ENCODE results near the gene CFAP141.
"Not testable (repeated sequence)": the region's sequence is repeated elsewhere in the genome, so short reads cannot be mapped to it uniquely, and the experiment has no call there.

CFAP141 gene

GRCh38 chr1:154206196-154206595 lies at the start of gene CFAP141:
TSS of gene CFAP141 (minus strand) at chr1:154206333. CDS start at chr1:154206307, 26 bp downstream.
- DNase-seq = no peak

DNA sequence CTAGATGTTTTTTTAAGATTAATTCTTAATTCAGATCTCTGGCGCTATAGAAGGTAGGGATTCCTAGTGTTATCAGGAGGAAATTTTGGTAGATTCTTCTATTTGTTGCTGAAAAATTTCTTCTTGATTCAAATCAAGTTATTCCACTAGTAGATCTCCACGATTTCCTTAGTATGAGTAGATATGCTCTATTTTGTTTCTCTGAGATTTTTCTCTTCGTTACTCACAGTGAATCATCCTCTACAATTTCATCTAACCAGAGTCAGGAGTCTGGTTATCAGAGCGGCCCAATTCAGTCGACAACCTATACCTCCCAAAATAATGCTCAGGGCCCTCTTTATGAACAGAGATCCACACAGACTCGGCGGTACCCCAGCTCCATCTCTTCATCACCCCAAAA lies 47.5 kb upstream of the CFAP141 start:
- DNase-seq = no peak

DNA sequence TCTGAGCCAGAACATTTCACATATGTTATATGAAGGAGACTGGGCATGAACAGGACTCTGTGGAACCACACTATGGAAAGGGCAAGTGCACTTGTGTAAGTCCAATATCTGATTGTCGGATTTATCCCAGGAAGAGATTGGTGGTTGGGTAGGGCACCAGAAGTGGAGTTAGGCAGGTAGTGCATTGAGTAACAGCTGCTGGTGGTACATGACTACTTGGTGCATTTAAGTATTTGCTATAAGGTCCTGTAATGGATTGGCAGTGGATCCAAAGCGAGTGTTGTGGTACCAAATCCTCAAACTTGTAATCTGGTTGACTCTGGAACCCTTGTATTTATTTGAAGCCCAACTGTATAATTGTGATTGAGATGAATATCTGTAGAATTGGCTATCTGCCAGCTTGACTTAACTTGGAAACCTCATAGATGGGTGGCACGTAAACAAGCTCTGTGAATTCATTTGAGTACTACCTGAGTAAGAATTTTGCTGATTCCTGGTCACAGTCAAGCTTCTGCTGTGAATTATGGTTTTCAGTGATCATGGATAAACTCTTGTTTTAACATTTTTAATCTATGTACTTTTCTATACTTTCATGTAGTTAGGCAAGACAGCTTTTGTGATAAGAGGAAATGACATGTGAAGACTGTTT lies 35.7 kb upstream of the CFAP141 start:
- DNase-seq = no peak

DNA sequence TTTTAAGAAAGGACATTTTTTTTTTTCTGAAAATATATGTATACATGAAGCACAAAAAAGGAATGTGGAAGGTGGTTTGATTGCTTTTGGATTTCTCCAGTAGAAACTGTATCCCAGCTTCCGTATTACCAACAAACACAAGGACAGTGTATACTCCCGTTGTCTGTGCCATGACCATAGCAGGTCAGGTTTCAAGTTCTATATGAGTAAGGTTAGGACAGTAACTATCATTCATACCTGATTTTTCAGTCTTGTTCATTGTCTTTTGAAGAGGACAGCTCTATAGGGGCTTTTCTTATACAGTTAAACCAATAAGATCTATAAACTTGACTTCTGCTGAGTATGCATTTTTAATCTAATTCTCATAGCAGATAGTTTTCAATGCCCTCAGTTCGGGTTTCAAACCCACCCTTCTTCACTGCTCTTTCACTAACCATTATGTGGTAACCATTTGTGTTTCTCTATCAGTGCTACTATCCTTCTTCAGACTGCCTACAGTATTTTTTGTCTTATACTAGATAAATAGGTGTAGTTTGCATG lies 34.2 kb upstream of the CFAP141 start:
- no peak for DNase-seq

GRCh38 chr1:154239491-154239890 lies 33.4 kb upstream of the CFAP141 start:
- no peak for DNase-seq

DNA sequence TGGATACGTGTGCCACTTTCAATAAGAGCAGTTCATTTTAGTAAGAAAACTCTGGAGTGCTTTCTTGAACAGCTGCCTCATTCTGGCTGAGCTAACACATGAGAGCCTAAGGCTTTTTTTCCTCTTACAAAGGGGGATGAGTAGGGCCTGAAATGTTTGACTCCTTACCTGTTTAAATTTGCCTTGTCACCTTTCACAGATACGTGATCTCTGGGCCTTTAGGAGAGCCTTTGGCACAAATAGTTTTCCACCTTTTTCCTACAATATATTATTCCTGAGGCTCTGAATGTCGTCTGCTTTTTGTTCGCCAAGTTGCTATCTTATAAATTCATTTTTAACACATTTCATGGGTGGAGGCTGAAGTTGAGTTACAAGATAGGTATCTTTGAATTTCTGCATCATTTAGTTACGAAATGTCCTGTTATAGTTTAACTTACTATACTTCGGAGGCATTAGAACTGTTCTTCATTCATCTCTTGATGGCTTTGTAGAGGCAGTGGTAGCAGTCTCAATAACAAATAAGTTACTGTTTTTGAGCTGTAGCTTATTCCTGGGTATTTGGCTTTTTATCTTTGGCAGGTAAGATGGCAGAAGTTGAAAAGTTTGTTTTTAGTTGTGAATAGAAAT lies 31.9 kb upstream of the CFAP141 start:
- DNase-seq = no peak

DNA sequence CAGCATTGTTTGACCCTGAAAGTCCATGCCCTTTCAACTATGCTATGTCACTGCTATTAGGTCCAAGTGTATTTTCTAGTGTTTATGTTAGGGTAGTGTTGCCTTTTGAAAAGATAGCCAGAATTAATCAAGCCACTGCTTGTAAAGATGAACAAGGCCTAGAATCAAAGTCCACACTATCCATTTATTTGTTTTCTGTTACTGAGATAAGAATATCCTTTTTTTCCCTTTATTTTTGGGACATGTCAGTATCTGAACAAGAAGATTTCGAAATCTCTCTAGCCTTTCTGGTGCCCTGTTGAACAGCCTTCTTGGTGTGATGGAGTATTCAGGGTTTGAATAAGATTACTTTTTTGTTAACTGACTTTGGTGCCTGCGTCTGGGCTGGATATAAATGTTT lies 31.3 kb upstream of the CFAP141 start:
- no peak for DNase-seq

GRCh38 chr1:154236855-154237254 lies 30.7 kb upstream of the CFAP141 start:
- DNase-seq = no peak

GRCh38 chr1:154233127-154233526 lies 27.0 kb upstream of the CFAP141 start:
- DNase-seq = not testable (repeated sequence)

DNA sequence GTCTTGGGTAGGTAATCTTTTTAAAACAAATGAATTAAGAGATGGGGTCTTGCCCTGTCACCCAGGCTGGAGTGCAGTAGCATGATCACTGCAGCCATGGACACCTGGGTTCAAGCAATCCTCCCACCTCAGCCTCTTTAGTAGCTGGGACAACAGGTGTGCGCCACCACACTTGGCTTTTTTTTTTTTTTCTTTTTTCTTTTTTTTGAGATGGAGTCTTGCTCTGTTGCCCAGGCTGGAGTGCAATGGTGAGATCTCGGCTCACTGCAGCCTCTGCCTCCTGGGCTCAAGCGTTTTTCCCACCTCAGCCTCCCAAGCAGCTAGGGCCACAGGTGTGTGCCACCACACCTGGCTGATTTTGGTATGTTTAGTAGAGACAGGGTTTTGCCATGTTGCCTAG lies 25.0 kb upstream of the CFAP141 start:
- not testable (repeated sequence) for DNase-seq

DNA sequence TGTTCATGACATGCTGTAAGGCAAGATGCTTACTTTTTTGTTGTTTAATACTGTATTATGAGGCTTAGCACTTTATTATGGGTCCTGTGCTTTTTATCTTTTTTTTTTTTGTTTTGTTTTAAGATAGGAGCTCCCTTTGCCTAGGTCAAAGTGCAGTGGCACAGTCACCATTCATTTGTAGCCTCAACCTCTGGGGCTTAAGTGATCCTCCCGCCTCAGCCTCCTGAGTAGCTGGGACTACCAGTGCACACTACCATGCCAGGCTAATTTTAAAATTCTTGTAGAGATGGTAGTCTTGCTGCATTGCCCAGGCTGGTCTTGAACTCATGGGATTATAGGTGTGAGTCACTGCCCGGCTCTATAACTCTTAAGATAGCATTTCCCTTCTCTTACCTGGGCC lies 19.2 kb upstream of the CFAP141 start:
- no peak for DNase-seq

DNA sequence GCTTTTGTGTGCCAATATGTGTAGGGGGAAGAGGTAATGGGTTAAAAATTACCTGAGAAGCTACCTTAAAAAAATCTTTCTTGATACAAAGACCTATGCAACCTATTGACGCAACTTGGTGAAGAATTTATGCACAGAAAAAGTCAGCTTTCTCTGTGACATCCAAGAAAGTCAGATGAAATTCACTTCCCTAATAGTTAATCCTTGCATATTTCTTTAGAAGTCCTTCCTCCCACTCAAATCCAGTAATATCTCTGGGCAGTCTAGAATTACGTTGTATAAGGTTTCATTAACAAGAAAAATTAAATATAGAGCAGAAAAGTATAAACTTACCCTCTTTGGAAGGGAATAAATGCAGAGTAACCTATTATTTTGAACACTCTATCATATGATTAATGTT lies 17.5 kb upstream of the CFAP141 start:
- no peak for DNase-seq

DNA sequence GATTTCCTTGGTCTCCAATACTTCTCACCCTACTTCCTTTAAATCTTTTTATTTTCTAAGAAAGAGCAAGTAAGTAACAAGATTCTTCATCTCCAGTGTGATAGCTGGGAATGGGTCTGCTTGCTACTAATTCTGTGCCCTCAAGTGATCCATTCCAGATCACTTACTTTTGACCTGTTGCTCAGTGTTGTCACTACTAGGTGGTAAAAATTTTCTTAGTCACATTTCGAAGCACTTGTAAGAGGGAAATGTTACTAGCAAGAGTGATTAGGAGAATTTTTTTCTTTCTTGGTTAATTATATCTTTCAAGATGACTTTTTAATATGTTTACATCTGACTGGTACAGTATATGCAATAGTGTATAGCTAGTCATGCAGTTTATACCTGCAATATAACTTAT lies 16.8 kb upstream of the CFAP141 start:
- DNase-seq = no peak

DNA sequence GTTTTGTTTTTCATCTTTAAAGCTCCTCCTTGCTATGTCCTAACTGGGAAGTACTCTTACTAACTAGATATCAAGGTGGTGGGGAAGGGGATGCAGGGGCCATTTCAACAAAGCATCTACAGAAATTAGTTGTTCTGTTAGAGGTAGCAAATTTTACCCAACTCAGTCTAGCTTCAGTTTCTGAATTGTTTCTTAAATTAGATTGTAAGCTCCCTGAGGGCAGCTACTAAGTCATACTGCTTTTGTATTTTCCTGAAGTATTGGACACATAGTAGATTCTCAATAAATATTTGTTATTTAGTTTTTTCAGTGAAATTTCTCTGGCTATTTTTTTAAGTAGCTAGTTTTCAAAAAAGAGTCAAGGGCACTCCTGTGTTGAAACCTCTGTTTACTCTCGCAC lies 16.4 kb upstream of the CFAP141 start:
- DNase-seq = no peak

GRCh38 chr1:154221278-154222001 lies 15.3 kb upstream of the CFAP141 start:
- DNase-seq = no peak

DNA sequence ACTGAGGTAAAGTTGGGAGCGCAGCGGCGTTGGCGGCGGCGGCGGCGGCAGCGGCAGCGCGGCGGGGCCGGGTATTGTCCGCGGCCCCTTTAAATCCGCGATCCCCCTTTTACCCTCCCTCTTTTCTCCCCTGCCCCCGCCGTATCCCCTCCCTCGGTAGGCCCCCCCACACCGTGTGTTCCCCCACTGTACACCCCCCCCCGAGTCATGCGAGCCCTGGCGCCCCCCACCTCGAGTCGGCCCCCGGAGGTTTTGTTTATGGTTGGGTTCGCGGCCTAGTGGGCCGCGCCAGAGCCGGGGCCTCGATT lies 14.8 kb upstream of the CFAP141 start:
- no peak for DNase-seq

GRCh38 chr1:154220071-154220969 lies 14.2 kb upstream of the CFAP141 start, which contains the start of gene UBAP2L:
TSS of gene UBAP2L (plus strand) at chr1:154220955. CDS start at chr1:154225124, 4,169 bp downstream.
- DNase-seq = peak; percentile 98

GRCh38 chr1:154219541-154219940 lies 13.4 kb upstream of the CFAP141 start:
- DNase-seq = no peak

GRCh38 chr1:154218545-154218944 lies 12.4 kb upstream of the CFAP141 start:
- no peak for DNase-seq

- DNase-seq = no peak
Observed at GRCh38 chr1:154213274-154213673, 7.1 kb upstream of the CFAP141 start.

DNA sequence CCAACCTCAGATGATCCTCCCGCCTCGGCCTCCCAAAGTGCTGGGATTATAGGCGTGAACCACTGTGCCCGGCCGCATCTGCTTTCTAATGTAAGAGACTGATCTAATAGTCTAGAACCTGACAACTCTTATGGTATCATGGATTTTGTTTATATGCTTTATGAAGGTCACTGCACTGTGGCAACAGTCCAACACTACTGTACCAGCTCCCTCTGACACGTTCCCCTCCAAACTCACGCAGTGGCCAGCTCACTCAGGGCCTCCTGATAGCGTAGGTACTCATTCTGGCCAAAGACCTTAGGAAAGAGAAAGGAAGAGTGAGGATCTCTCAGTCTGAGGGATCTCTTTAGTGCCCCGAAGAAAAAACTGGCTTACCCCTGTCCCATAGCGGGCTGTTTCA lies 6.0 kb upstream of the CFAP141 start:
- DNase-seq = no peak

DNA sequence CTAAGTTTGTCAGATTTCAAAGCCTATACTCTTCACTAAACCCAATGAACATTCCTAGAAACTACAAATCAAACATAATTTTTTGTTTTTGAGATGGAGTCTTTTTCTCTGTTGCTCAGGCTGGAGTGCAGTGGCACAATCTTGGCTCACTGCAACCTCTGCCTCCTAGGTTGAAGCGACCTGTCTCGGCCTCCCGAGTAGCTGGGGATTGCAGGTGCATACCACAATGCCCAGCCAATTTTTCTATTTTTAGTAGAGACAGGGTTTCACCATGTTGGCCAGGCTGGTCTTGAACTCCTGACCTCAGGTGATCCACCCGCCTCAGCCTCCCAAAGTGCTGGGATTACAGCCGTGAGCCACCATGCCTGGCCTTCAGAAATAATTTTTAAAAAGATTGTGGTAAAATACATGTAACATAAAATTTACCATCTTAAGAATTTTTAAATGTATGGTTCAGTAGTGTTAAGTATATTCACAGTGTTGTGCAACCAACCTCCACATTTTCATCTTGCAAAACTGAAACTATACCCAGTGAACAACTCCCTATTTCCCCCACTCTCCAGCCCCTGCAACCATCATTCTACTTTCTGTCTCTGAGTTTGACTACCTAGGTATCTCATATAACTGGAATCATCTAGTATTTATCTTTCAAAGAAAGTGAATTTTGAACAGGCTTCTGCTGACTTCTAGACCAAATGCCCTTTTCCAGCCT lies 2.7 kb upstream of the CFAP141 start:
- DNase-seq = no peak

All from NCI-H510A (cell line).